ENCODE results near the gene AGPAT2.

DNA sequence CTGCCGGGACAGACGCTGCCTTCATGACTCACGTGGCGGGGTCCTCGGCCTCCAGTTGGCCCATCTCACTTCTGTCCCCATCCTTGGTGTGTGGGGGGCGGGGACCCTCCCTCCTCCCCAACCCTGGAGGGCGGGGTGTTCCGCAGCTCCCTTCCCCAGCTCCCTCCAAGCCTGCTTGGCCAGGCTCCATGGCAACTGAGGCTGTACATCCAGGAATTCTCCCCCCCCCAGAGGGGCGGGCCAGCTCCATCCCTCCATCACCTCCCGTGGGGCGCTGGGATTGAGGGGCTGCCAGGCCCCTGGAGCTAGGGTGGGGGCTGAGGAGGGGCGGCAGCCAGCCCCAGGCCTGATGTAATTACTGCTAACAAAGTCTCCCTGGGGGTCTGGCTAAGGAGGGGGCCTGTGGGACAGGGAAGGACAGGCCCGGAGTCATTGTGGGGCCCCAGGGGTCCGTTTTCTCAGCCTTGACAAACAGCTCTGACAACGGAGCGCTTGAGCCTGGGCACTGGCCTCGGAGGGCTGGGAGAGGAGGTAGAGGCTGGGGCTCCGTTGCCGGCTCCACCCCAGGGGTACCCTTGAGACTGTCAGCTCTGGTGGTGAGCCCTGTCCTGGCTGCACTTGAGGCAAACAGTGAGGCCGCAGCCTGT lies 33.1 kb upstream of the AGPAT2 start:
- no peak for TF ChIP-seq EZH2 (IDR thresholded peaks at IDR 0.05; ENCODE audit: low read length, unreplicated experiment)
- TF ChIP-seq, protein P1, sequence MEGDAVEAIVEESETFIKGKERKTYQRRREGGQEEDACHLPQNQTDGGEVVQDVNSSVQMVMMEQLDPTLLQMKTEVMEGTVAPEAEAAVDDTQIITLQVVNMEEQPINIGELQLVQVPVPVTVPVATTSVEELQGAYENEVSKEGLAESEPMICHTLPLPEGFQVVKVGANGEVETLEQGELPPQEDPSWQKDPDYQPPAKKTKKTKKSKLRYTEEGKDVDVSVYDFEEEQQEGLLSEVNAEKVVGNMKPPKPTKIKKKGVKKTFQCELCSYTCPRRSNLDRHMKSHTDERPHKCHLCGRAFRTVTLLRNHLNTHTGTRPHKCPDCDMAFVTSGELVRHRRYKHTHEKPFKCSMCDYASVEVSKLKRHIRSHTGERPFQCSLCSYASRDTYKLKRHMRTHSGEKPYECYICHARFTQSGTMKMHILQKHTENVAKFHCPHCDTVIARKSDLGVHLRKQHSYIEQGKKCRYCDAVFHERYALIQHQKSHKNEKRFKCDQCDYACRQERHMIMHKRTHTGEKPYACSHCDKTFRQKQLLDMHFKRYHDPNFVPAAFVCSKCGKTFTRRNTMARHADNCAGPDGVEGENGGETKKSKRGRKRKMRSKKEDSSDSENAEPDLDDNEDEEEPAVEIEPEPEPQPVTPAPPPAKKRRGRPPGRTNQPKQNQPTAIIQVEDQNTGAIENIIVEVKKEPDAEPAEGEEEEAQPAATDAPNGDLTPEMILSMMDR (conservative IDR thresholded peaks at IDR 0.05; ENCODE audit: low read depth, low read length): no peak
- no peak for TF ChIP-seq EZH2phosphoT487 (IDR thresholded peaks at IDR 0.05; ENCODE audit: borderline replicate concordance, low read length)
